IMR-90 (cell line): ENCODE results near the gene PTGR3. TPM values are rescaled to one million over a fixed set of nuclear protein-coding genes. Genes with fewer than 3 reads are reported as not detected.

ENCODE experiments used
- ATAC-seq: fragments of 200-7000 bp; cut with Tn5 transposase; 2 replicates; pipeline ENCODE4 v1.9.1; 2020; ENCODE audit warnings: low read depth, mild to moderate bottlenecking, moderate library complexity
- BruUV-seq: library from RNA; stranded (reverse); fragments of 400-500 nt; replicated peaks from 2 replicates; lab custom pipeline; 2021; lab: Mats Ljungman, UMichigan
- CTCF ChIA-PET: fragments of 300-600 bp; formaldehyde crosslinking; extraction: SDS; loops from one replicate; lab custom pipeline; 2021; ENCODE audit warnings: antibody characterized with exemption; lab: Yijun Ruan, JAX
- POLR2A ChIA-PET: fragments of 300-600 bp; sonication (Branson Sonifier 250); formaldehyde crosslinking; loops from one replicate; lab custom pipeline; 2022; ENCODE audit warnings: antibody characterized with exemption; ENCODE audit not compliant: unreplicated experiment; lab: Charles Lee
- DNase-seq: peaks from one replicate; pipeline ENCODE4 v3.0.0; 2013
- H2AFZ ChIP-seq: replicated peaks from 2 replicates; pipeline ENCODE3; 2013; ENCODE audit warnings: low read length, mild to moderate bottlenecking; ENCODE audit not compliant: poor library complexity
- H2AK5ac ChIP-seq: 2 replicates; pipeline ENCODE4 v1.6.1; 2013; ENCODE audit warnings: low read depth, low read length, inconsistent platforms
- H2AK9ac ChIP-seq: replicated peaks from 2 replicates; pipeline ENCODE3; 2013; ENCODE audit warnings: mild to moderate bottlenecking, low read depth, low read length, moderate library complexity; ENCODE audit not compliant: poor library complexity
- H2BK120ac ChIP-seq: 2 replicates; pipeline ENCODE4 v1.6.1; 2013; ENCODE audit warnings: low read depth, low read length, inconsistent platforms
- H2BK15ac ChIP-seq: 3 replicates; pipeline ENCODE4 v1.6.1; 2013; ENCODE audit warnings: low read depth, low read length, inconsistent platforms
- H2BK20ac ChIP-seq: 2 replicates; pipeline ENCODE4 v1.6.1; 2013; ENCODE audit warnings: low read depth, mild to moderate bottlenecking, inconsistent platforms, low read length, moderate library complexity
- H2BK5ac ChIP-seq: 2 replicates; pipeline ENCODE4 v1.6.1; 2013; ENCODE audit warnings: mild to moderate bottlenecking, low read depth, low read length, inconsistent platforms; ENCODE audit not compliant: poor library complexity, severe bottlenecking
- H3K14ac ChIP-seq: replicated peaks from 2 replicates; pipeline ENCODE4 v1.6.1; 2013; ENCODE audit warnings: low read depth, low read length, inconsistent platforms
- H3K18ac ChIP-seq: 2 replicates; pipeline ENCODE4 v1.6.1; 2013; ENCODE audit warnings: low read depth, low read length, control low read depth
- H3K23ac ChIP-seq: 2 replicates; pipeline ENCODE4 v1.6.1; 2013; ENCODE audit warnings: low read depth, low read length, inconsistent platforms
- H3K27ac ChIP-seq: 2 replicates; pipeline ENCODE4 v1.5.1; 2013; ENCODE audit warnings: mild to moderate bottlenecking, control low read depth, low read length; ENCODE audit not compliant: insufficient read depth
- H3K27me3 ChIP-seq: 2 replicates; pipeline ENCODE4 v1.6.1; 2013; ENCODE audit warnings: low read length; ENCODE audit not compliant: control insufficient read depth, insufficient read depth
- H3K36me3 ChIP-seq: 2 replicates; pipeline ENCODE4 v1.6.1; 2013; ENCODE audit warnings: low read length, mixed read lengths; ENCODE audit not compliant: control insufficient read depth, insufficient read depth
- H3K4ac ChIP-seq: 2 replicates; pipeline ENCODE4 v1.6.1; 2013; ENCODE audit warnings: low read depth, low read length, inconsistent platforms
- H3K4me1 ChIP-seq: 2 replicates; pipeline ENCODE4 v1.6.1; 2013; ENCODE audit warnings: low read length, mixed read lengths; ENCODE audit not compliant: control insufficient read depth, insufficient read depth
- H3K4me2 ChIP-seq: 2 replicates; pipeline ENCODE4 v1.6.1; 2013; ENCODE audit warnings: low read depth, mild to moderate bottlenecking, control low read depth, low read length, moderate library complexity
- H3K4me3 ChIP-seq: 2 replicates; pipeline ENCODE4 v1.5.1; 2013; ENCODE audit warnings: low read depth, mild to moderate bottlenecking, control low read depth, low read length, moderate library complexity; ENCODE audit not compliant: insufficient read depth
- H3K56ac ChIP-seq: 2 replicates; pipeline ENCODE4 v1.6.1; 2013; ENCODE audit warnings: low read length, inconsistent platforms; ENCODE audit not compliant: insufficient read depth; ENCODE audit errors: extremely low read depth
- H3K79me1 ChIP-seq, 2 experiments: 2 replicates each; pipeline ENCODE4 v1.6.1; 2013; ENCODE audit warnings: low read length in 2 of 2, inconsistent platforms in 1 of 2, low read depth in 1 of 2
- H3K9ac ChIP-seq: 2 replicates; pipeline ENCODE4 v1.6.1; 2013; ENCODE audit warnings: low read depth, low read length, control low read depth
- H3K9me1 ChIP-seq: 2 replicates; pipeline ENCODE4 v1.6.1; 2013; ENCODE audit warnings: low read length, inconsistent platforms; ENCODE audit not compliant: insufficient read depth
- H3K9me3 ChIP-seq: 2 replicates; pipeline ENCODE4 v1.6.1; 2013; ENCODE audit warnings: low read length; ENCODE audit not compliant: control insufficient read depth, insufficient read depth
- H4K20me1 ChIP-seq: 2 replicates; pipeline ENCODE4 v1.6.1; 2013; ENCODE audit warnings: low read length, inconsistent platforms; ENCODE audit not compliant: insufficient read depth
- H4K5ac ChIP-seq: 2 replicates; pipeline ENCODE4 v1.6.1; 2013; ENCODE audit warnings: mild to moderate bottlenecking, low read depth, low read length, control low read depth
- H4K8ac ChIP-seq, 2 experiments: 2 replicates each; pipeline ENCODE4 v1.6.1; 2013; ENCODE audit warnings: low read depth in 2 of 2, low read length in 2 of 2, control low read depth in 1 of 2, inconsistent platforms in 1 of 2
- H4K91ac ChIP-seq: 2 replicates; pipeline ENCODE4 v1.6.1; 2013; ENCODE audit warnings: low read depth, low read length, inconsistent platforms; ENCODE audit not compliant: insufficient read depth
- MXI1 ChIP-seq: IDR thresholded peaks from 2 replicates; pipeline ENCODE4 v1.6.1; 2012; ENCODE audit warnings: low read depth, mild to moderate bottlenecking, low read length, moderate library complexity, borderline replicate concordance
- WGBS, 2 experiments: methylation state at CpG; one replicate each; pipeline versions ENCODE4 v1.1.5 to v1.1.7; 2013; ENCODE audit warnings: missing lambda C conversion rate in 2 of 2; ENCODE audit not compliant: insufficient read length in 1 of 2; ENCODE audit errors: extremely low coverage in 2 of 2; 5-methylcytosine and 5-hydroxymethylcytosine counted together
- dilution Hi-C: fragments of 300-500 bp; cut with HindIII; formaldehyde crosslinking; loops from one replicate; pipeline ENCODE4 v1.14.3; 2018; ENCODE audit warnings: low sequenced_read_pairs; ENCODE audit not compliant: unreplicated experiment
- in situ Hi-C: fragments of 300-500 bp; cut with MboI; formaldehyde crosslinking; loops from 3 replicates; pipeline ENCODE4 v1.14.3; 2019; ENCODE audit warnings: low sequenced_read_pairs, inconsistent platforms, mixed read lengths
- intact Hi-C: fragments of 100-400 bp; cut with micrococcal nuclease; formaldehyde crosslinking; loops from 2 replicates; pipeline ENCODE4 v1.10.0; 2022
- polyA plus RNA-seq, 3 experiments: library from polyadenylated mRNA; depleted of rRNA; stranded (reverse); fragments of >200 nt; gene quantifications; 2 replicates each; pipeline ENCODE4 v1.2.3, GENCODE V29; 2012; ENCODE audit warnings: low replicate concordance in 1 of 3
- total RNA-seq: library from RNA; depleted of rRNA; stranded (reverse); fragments of >200 nt; gene quantifications from 2 replicates; pipeline ENCODE4 v1.2.3, GENCODE V29; 2012

The PTGR3 gene
- total and polyA plus RNA-seq, 2 of the 4 experiments (the other 2 are of a cell fraction): 16.1 to 26.4 TPM

DNA sequence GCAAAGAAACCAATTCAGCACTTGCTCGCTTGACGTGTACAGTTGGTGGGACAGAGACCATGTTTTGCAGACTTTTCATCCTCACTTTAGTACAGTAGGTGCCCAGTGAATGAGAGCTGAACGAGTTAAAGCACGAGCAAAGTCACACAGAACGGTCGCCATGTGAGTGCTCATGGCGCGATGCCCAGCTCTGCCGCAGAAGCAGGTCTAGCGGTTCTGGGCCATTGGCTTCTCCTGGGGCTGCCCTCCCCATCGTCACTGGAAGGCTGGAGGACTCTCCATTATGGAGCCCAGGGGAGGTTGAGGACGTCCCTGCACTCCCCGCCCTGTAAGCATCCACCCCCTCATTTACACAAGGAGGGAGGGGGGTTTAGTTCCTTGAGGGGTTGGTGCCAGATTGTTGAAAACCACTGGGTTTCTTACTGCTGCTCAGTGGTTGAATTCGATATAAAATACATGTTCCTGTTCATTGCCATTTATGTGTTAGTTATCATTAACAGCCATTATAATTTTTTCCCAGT, 24.9 kb downstream of the PTGR3 start:
- H2BK5ac ChIP-seq: no peak overlapping the region
- H3K9ac ChIP-seq: no peak overlapping the region
- no peak for TF ChIP-seq MXI1
- WGBS, 2 experiments: 82% methylated on average over 2 of the region's 14 CpGs; no CpG with 5 or more reads in 1 of the 2 experiments
- BruUV-seq: no TSS peak
- CTCF ChIA-PET: interaction anchor here (0.7 kb wide), 1 partner anchor 9 kb away, joined by 3 read pairs; no protein-coding TSS in a partner anchor
- no peak overlapping the region for H2BK20ac ChIP-seq
- dilution Hi-C loops (no loop called here), intact Hi-C loops (no loop called here), in situ Hi-C loops (no loop called here)
- POLR2A ChIA-PET: no interaction called here
- H2AFZ ChIP-seq: no peak overlapping the region
- no peak overlapping the region for H3K56ac ChIP-seq
- H3K4me2 ChIP-seq: no peak overlapping the region
- H3K4ac ChIP-seq: no peak overlapping the region
- H2AK5ac ChIP-seq: no peak overlapping the region
- DNase-seq: no peak
- no peak overlapping the region for H3K27ac ChIP-seq
- H3K23ac ChIP-seq: no peak overlapping the region; the same call in 1 of the 2 replicates
- H3K9me3 ChIP-seq: no peaks in the 10 kb centered on the region
- H2BK15ac ChIP-seq: no peak overlapping the region
- no peak overlapping the region for H4K5ac ChIP-seq
- H4K8ac ChIP-seq: no peak overlapping the region
- no peak overlapping the region for H3K4me3 ChIP-seq
- H3K27me3 ChIP-seq: no peaks in the 10 kb centered on the region; the same call in 1 of the 2 replicates
- no peak overlapping the region for H3K14ac ChIP-seq
- no peaks in the 10 kb centered on the region for H3K79me1 ChIP-seq
- ATAC-seq: no peak
- H3K36me3 ChIP-seq: no peaks in the 10 kb centered on the region
- H2AK9ac ChIP-seq: no peak overlapping the region
- no peaks in the 10 kb centered on the region for H3K4me1 ChIP-seq
- 0 out of 2 replicates have a peak, but pooled peaks cover 5% of the 10 kb centered on the region for H3K9me1 ChIP-seq
- no peaks in the 10 kb centered on the region for H4K20me1 ChIP-seq
- H2BK120ac ChIP-seq: no peak overlapping the region
- no peak overlapping the region for H3K18ac ChIP-seq
- no peak overlapping the region for H4K91ac ChIP-seq
